ENCODE measurements around the gene CRIP2. TPM values are rescaled to one million over a fixed set of nuclear protein-coding genes. Genes with fewer than 3 reads are reported as not detected.

The CRIP2 gene
- total and polyA plus RNA-seq, 2 of the 13 experiments (the other 11 are each of a cell fraction or from before 2014, with no cell fraction given) = 31.6 to 37.9 TPM

DNA sequence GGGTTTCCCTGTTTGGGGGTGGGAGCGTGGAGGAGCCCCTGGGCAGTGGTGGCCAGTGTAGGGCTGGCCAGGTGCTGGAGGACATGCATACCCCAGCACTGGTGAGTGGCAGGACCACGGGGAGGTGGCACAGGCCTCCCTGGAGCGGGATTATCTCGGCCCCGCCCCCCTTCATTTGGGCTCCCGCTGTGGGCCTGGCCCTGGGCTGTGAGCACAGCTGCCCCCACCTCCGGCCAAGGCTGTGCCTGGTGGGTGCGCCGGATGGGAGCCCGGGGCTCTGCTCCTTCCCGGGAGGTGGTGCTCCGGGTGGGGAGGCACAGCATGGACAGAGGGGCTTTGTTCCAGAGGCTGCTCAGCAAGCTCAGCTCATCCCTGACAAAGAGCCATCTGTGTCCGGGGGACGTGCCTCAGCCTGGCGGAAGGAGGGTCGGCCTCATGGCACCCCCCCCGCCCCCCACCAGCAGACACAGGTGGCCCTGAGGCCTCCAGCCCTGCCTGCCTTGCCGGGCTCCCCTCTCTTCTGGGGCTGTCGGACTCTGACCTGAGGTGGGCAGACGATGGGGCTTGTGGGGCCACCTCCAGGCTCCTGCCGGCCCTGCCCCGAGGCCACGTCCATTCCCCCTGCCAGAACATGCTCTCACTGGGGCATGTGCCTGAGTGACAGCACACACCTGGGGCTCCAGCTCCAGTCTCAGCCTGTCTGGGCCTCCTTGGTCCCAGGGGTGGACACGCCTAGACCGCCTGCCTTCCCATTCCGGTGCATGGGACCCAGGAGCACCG is 24.8 kb downstream of the CRIP2 start (continued):
- TF ChIP-seq, protein P1, sequence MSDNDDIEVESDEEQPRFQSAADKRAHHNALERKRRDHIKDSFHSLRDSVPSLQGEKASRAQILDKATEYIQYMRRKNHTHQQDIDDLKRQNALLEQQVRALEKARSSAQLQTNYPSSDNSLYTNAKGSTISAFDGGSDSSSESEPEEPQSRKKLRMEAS (IDR thresholded peaks at IDR 0.05) = peak; percentile 90
- TF ChIP-seq SP1 (IDR thresholded peaks at IDR 0.05) (no peak), SP1 (CRISPR knock-in tag; IDR thresholded peaks at IDR 0.05) (peak; percentile 54), ZMYM3 (CRISPR knock-in tag; IDR thresholded peaks at IDR 0.05) (no peak), SCMH1 (CRISPR knock-in tag; IDR thresholded peaks at IDR 0.05; ENCODE audit: borderline replicate concordance) (no peak), RORA (CRISPR knock-in tag; IDR thresholded peaks at IDR 0.05) (no peak), ZSCAN12 (CRISPR knock-in tag; IDR thresholded peaks at IDR 0.05) (no peak), NFYB (CRISPR knock-in tag; IDR thresholded peaks at IDR 0.05) (no peak; the same call in 1 of the 2 replicates), ISL2 (CRISPR knock-in tag; IDR thresholded peaks at IDR 0.05) (peak; percentile 84), CENPT (CRISPR knock-in tag; IDR thresholded peaks at IDR 0.05; ENCODE audit: low read depth) (no peak), PTBP1 (IDR thresholded peaks at IDR 0.05; ENCODE audit: low read depth, low read length, poor library complexity, severe bottlenecking) (peak; percentile 29), ZNF335 (CRISPR knock-in tag; IDR thresholded peaks at IDR 0.05) (no peak), THAP11 (CRISPR knock-in tag; IDR thresholded peaks at IDR 0.05) (peak; percentile 45; the same call in 1 of the 2 replicates), DPF2 (CRISPR knock-in tag; IDR thresholded peaks at IDR 0.05; ENCODE audit: borderline replicate concordance, low read depth) (peak; percentile 81), NAIF1 (CRISPR knock-in tag; IDR thresholded peaks at IDR 0.05; ENCODE audit: borderline replicate concordance) (peak; percentile 46; the same call in 1 of the 2 replicates), ZNF670 (CRISPR knock-in tag; IDR thresholded peaks at IDR 0.05; ENCODE audit: borderline replicate concordance) (no peak), ZBTB7B (CRISPR knock-in tag; IDR thresholded peaks at IDR 0.05) (peak; percentile 99), ZSCAN9 (CRISPR knock-in tag; IDR thresholded peaks at IDR 0.05; ENCODE audit: borderline replicate concordance) (no peak), NR2C2 (CRISPR knock-in tag; IDR thresholded peaks at IDR 0.05; ENCODE audit: borderline replicate concordance) (peak; percentile 45; the same call in 1 of the 2 replicates), ZNF20 (CRISPR knock-in tag; IDR thresholded peaks at IDR 0.05) (no peak)
- TF ChIP-seq, protein P2, sequence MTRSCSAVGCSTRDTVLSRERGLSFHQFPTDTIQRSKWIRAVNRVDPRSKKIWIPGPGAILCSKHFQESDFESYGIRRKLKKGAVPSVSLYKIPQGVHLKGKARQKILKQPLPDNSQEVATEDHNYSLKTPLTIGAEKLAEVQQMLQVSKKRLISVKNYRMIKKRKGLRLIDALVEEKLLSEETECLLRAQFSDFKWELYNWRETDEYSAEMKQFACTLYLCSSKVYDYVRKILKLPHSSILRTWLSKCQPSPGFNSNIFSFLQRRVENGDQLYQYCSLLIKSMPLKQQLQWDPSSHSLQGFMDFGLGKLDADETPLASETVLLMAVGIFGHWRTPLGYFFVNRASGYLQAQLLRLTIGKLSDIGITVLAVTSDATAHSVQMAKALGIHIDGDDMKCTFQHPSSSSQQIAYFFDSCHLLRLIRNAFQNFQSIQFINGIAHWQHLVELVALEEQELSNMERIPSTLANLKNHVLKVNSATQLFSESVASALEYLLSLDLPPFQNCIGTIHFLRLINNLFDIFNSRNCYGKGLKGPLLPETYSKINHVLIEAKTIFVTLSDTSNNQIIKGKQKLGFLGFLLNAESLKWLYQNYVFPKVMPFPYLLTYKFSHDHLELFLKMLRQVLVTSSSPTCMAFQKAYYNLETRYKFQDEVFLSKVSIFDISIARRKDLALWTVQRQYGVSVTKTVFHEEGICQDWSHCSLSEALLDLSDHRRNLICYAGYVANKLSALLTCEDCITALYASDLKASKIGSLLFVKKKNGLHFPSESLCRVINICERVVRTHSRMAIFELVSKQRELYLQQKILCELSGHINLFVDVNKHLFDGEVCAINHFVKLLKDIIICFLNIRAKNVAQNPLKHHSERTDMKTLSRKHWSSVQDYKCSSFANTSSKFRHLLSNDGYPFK (CRISPR knock-in tag; IDR thresholded peaks at IDR 0.05; ENCODE audit: borderline replicate concordance) = no peak
- TF ChIP-seq, protein P3, sequence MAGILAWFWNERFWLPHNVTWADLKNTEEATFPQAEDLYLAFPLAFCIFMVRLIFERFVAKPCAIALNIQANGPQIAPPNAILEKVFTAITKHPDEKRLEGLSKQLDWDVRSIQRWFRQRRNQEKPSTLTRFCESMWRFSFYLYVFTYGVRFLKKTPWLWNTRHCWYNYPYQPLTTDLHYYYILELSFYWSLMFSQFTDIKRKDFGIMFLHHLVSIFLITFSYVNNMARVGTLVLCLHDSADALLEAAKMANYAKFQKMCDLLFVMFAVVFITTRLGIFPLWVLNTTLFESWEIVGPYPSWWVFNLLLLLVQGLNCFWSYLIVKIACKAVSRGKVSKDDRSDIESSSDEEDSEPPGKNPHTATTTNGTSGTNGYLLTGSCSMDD (CRISPR knock-in tag; IDR thresholded peaks at IDR 0.05) = peak; percentile 64; the same call in 1 of the 2 replicates
- TF ChIP-seq, protein P4, sequence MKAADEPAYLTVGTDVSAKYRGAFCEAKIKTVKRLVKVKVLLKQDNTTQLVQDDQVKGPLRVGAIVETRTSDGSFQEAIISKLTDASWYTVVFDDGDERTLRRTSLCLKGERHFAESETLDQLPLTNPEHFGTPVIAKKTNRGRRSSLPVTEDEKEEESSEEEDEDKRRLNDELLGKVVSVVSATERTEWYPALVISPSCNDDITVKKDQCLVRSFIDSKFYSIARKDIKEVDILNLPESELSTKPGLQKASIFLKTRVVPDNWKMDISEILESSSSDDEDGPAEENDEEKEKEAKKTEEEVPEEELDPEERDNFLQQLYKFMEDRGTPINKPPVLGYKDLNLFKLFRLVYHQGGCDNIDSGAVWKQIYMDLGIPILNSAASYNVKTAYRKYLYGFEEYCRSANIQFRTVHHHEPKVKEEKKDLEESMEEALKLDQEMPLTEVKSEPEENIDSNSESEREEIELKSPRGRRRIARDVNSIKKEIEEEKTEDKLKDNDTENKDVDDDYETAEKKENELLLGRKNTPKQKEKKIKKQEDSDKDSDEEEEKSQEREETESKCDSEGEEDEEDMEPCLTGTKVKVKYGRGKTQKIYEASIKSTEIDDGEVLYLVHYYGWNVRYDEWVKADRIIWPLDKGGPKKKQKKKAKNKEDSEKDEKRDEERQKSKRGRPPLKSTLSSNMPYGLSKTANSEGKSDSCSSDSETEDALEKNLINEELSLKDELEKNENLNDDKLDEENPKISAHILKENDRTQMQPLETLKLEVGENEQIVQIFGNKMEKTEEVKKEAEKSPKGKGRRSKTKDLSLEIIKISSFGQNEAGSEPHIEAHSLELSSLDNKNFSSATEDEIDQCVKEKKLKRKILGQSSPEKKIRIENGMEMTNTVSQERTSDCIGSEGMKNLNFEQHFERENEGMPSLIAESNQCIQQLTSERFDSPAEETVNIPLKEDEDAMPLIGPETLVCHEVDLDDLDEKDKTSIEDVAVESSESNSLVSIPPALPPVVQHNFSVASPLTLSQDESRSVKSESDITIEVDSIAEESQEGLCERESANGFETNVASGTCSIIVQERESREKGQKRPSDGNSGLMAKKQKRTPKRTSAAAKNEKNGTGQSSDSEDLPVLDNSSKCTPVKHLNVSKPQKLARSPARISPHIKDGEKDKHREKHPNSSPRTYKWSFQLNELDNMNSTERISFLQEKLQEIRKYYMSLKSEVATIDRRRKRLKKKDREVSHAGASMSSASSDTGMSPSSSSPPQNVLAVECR (CRISPR knock-in tag; IDR thresholded peaks at IDR 0.05; ENCODE audit: borderline replicate concordance) = peak; percentile 72; the same call in 1 of the 2 replicates

All from HepG2 (cell line).